Neural cell (in vitro differentiated cells): ENCODE measurements around the gene SIGLEC6. TPM values are rescaled to one million over a fixed set of nuclear protein-coding genes. Genes with fewer than 3 reads are reported as not detected.

Source experiments
- H2AFZ ChIP-seq: fragments of 200-600, 300-800 bp; sonication (generic), shearing (Covaris generic); 2 replicates; pipeline ENCODE4 v1.6.0; 2014; ENCODE audit warnings: low read depth, mild to moderate bottlenecking, antibody characterized with exemption, low read length, moderate library complexity
- H3F3A ChIP-seq: fragments of 200-600 bp; shearing (Covaris generic); 2 replicates; pipeline ENCODE4 v1.6.1; 2016; ENCODE audit warnings: mild to moderate bottlenecking, moderate library complexity, mixed read lengths, antibody characterized with exemption, low read length; ENCODE audit not compliant: insufficient read depth, poor library complexity, severe bottlenecking
- H3K27ac ChIP-seq: fragments of 200-600, 300-800 bp; sonication (generic), shearing (Covaris generic); 2 replicates; pipeline ENCODE4 v1.5.1; 2014; ENCODE audit warnings: mild to moderate bottlenecking, low read length, moderate library complexity
- H3K27me3 ChIP-seq: fragments of 300-800, 200-600 bp; sonication (generic), shearing (Covaris generic); 2 replicates; pipeline ENCODE4 v1.6.0; 2014; ENCODE audit warnings: mild to moderate bottlenecking, low read depth, low read length, moderate library complexity; ENCODE audit not compliant: insufficient read depth
- H3K36me3 ChIP-seq: fragments of 300-800, 200-600 bp; sonication (generic), shearing (Covaris generic); 2 replicates; pipeline ENCODE4 v1.5.1; 2014; ENCODE audit warnings: mild to moderate bottlenecking, antibody characterized with exemption, low read length, moderate library complexity; ENCODE audit not compliant: insufficient read depth
- H3K4me2 ChIP-seq: fragments of 300-800, 200-600 bp; sonication (generic), shearing (Covaris generic); 2 replicates; pipeline ENCODE4 v1.6.0; 2014; ENCODE audit warnings: mild to moderate bottlenecking, low read length
- H3K4me3 ChIP-seq: fragments of 300-800, 200-600 bp; sonication (generic), shearing (Covaris generic); 2 replicates; pipeline ENCODE4 v1.5.1; 2014; ENCODE audit warnings: mild to moderate bottlenecking, low read length, moderate library complexity
- H3K79me2 ChIP-seq: fragments of 200-600 bp; shearing (Covaris generic); replicated peaks from 2 replicates; pipeline ENCODE4 v1.6.0; 2014; ENCODE audit warnings: mild to moderate bottlenecking, low read length, moderate library complexity; ENCODE audit not compliant: insufficient read depth
- H3K9ac ChIP-seq: fragments of 300-800, 200-600 bp; sonication (generic), shearing (Covaris generic); 2 replicates; pipeline ENCODE4 v1.6.1; 2016; ENCODE audit warnings: mild to moderate bottlenecking, low read length, mixed read lengths
- H3K9me2 ChIP-seq: fragments of 200-600 bp; shearing (Covaris generic); 2 replicates; pipeline ENCODE4 v1.6.1; 2016; ENCODE audit warnings: mild to moderate bottlenecking, low read length, mixed read lengths; ENCODE audit not compliant: insufficient read depth
- H3K9me3 ChIP-seq: fragments of 200-600, 300-800 bp; sonication (generic), shearing (Covaris generic); 2 replicates; pipeline ENCODE4 v1.6.1; 2016; ENCODE audit warnings: mild to moderate bottlenecking, mixed run types, low read length, moderate library complexity, mixed read lengths
- H4K20me1 ChIP-seq: fragments of 200-600 bp; shearing (Covaris generic); 2 replicates; pipeline ENCODE4 v1.6.1; 2016; ENCODE audit warnings: mild to moderate bottlenecking, mixed run types; ENCODE audit not compliant: insufficient read depth
- CTCF ChIP-seq: fragments of 450-650 bp; IDR thresholded peaks from 2 replicates; pipeline ENCODE4 v1.5.1; 2014; ENCODE audit warnings: antibody characterized with exemption, mild to moderate bottlenecking, moderate library complexity; ENCODE audit not compliant: poor library complexity, severe bottlenecking
- EP300 ChIP-seq: fragments of 450-650 bp; conservative IDR thresholded peaks from 2 replicates; pipeline ENCODE4 v1.6.1; 2014; ENCODE audit warnings: antibody characterized with exemption, mild to moderate bottlenecking, moderate library complexity; ENCODE audit not compliant: poor library complexity, severe bottlenecking
- EZH2 ChIP-seq: fragments of 200-600, 300-800 bp; shearing (Covaris generic), sonication (generic); IDR thresholded peaks from 2 replicates; pipeline ENCODE4 v1.6.1; 2014; ENCODE audit warnings: antibody characterized with exemption, low read length, borderline replicate concordance, mild to moderate bottlenecking; ENCODE audit not compliant: insufficient read depth, poor library complexity, severe bottlenecking
- MXI1 ChIP-seq: fragments of 450-650 bp; conservative IDR thresholded peaks from 2 replicates; pipeline ENCODE4 v1.6.1; 2014; ENCODE audit warnings: antibody characterized with exemption, mild to moderate bottlenecking; ENCODE audit not compliant: poor library complexity, severe bottlenecking
- POLR2AphosphoS5 ChIP-seq: IDR thresholded peaks from 2 replicates; pipeline ENCODE4 v1.6.1; 2012
- RAD21 ChIP-seq: fragments of 450-650 bp; conservative IDR thresholded peaks from 2 replicates; pipeline ENCODE4 v1.6.1; 2014; ENCODE audit warnings: antibody characterized with exemption, mild to moderate bottlenecking, moderate library complexity
- REST ChIP-seq: IDR thresholded peaks from 2 replicates; pipeline ENCODE4 v1.6.1; 2012; ENCODE audit warnings: borderline replicate concordance
- SMC3 ChIP-seq: fragments of 450-650 bp; conservative IDR thresholded peaks from 2 replicates; pipeline ENCODE4 v1.6.1; 2014; ENCODE audit warnings: antibody characterized with exemption, mild to moderate bottlenecking, moderate library complexity; ENCODE audit not compliant: poor library complexity
- TAF1 ChIP-seq: IDR thresholded peaks from 2 replicates; pipeline ENCODE4 v1.6.1; 2012; ENCODE audit warnings: low read depth
- polyA plus RNA-seq: library from polyadenylated mRNA; depleted of rRNA; stranded (reverse); fragments of >200 nt; gene quantifications from 2 replicates; pipeline ENCODE4 v1.2.3, GENCODE V29; 2014

SIGLEC6 gene
- polyA plus RNA-seq, 1 donor from 2014 or later: not detected

DNA sequence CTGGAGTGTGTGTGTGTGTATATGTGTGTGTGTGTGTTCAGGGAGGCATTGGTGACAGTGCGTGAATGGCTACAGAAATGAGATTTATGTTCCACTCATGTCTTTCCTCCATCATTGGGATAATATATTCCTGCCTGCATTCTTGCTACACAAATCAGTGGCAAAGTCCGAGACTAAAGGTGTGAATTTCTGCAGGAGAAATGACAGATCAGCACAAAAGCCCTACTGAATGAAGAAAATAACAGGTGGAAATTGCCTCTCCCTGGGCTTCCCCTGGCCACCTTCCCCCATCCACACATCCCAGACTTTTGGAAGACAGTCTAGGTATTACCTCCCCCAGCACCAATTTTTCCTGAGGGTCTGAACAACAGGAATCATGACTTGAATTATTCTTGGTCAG is 10.1 kb downstream of the SIGLEC6 start:
- H3K4me3 ChIP-seq: no peak overlapping the region
- no peak overlapping the region for H3K9ac ChIP-seq
- H4K20me1 ChIP-seq: no peaks in the 10 kb centered on the region
- H3K27me3 ChIP-seq: no peaks in the 10 kb centered on the region
- H3K9me3 ChIP-seq: no peaks in the 10 kb centered on the region
- H3K27ac ChIP-seq: no peak overlapping the region
- H2AFZ ChIP-seq: no peak overlapping the region
- no peaks in the 10 kb centered on the region for H3K79me2 ChIP-seq
- no peaks in the 10 kb centered on the region for H3F3A ChIP-seq
- H3K36me3 ChIP-seq: no peaks in the 10 kb centered on the region
- H3K4me2 ChIP-seq: no peak overlapping the region
- TF ChIP-seq REST: no peak
- no peaks in the 10 kb centered on the region for H3K9me2 ChIP-seq

GRCh38 chr19:51520728-51521127 is 10.7 kb downstream of the SIGLEC6 start:
- H3K9me3 ChIP-seq: no peaks in the 10 kb centered on the region
- no peak overlapping the region for H3K4me3 ChIP-seq
- no peaks in the 10 kb centered on the region for H4K20me1 ChIP-seq
- TF ChIP-seq MXI1 (no peak), TAF1 (no peak), CTCF (no peak), POLR2AphosphoS5 (no peak), EP300 (no peak), SMC3 (no peak), REST (no peak), RAD21 (no peak), EZH2 (no peak)
- H3K27ac ChIP-seq: no peak overlapping the region
- H3F3A ChIP-seq: no peaks in the 10 kb centered on the region
- H2AFZ ChIP-seq: no peak overlapping the region
- H3K9me2 ChIP-seq: no peaks in the 10 kb centered on the region
- H3K9ac ChIP-seq: no peak overlapping the region
- H3K36me3 ChIP-seq: no peaks in the 10 kb centered on the region
- H3K79me2 ChIP-seq: no peaks in the 10 kb centered on the region
- H3K4me2 ChIP-seq: no peak overlapping the region
- no peaks in the 10 kb centered on the region for H3K27me3 ChIP-seq
